ENCODE results near the gene TRAF3IP1.

The TRAF3IP1 gene

DNA sequence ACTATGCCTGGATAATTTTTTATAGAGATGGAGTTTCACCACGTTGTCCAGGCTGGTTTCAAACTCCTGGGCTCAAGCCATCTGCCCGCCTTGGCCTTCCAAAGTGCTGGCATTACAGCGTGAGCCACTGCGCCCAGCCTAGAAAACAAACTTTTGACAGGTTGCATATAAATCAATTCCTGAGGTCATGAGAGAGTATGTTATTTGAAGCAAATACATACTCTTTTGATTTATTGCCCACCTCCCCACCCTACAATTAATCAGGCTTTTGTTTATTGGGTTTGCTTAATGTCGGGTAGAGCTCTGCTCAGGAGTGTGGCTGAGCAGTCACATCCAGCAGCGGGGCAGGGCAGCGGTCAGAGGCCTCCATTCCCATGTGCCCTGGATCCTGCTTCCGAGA, 68.5 kb downstream of the TRAF3IP1 start:
- WGBS, 2 experiments = 90% methylated on average over 8 of the region's 8 CpGs
- H3K9me3 ChIP-seq (ENCODE audit: control insufficient read depth, low read length) = no peaks in the 10 kb centered on the region
- H3K27me3 ChIP-seq (ENCODE audit: control insufficient read depth, insufficient read depth, low read length, poor library complexity, severe bottlenecking) = no peaks in the 10 kb centered on the region
- H3K27ac ChIP-seq (ENCODE audit: insufficient read depth, low read depth, low read length, poor library complexity, severe bottlenecking) = no peak overlapping the region
- no peaks in the 10 kb centered on the region for H3K36me3 ChIP-seq (ENCODE audit: control insufficient read depth, insufficient read depth, low read length)
- H3K4me1 ChIP-seq (ENCODE audit: control insufficient read depth, insufficient read depth, low read length) = no peaks in the 10 kb centered on the region
- no peak overlapping the region for H3K4me3 ChIP-seq (ENCODE audit: insufficient read depth, low read depth, low read length)

DNA sequence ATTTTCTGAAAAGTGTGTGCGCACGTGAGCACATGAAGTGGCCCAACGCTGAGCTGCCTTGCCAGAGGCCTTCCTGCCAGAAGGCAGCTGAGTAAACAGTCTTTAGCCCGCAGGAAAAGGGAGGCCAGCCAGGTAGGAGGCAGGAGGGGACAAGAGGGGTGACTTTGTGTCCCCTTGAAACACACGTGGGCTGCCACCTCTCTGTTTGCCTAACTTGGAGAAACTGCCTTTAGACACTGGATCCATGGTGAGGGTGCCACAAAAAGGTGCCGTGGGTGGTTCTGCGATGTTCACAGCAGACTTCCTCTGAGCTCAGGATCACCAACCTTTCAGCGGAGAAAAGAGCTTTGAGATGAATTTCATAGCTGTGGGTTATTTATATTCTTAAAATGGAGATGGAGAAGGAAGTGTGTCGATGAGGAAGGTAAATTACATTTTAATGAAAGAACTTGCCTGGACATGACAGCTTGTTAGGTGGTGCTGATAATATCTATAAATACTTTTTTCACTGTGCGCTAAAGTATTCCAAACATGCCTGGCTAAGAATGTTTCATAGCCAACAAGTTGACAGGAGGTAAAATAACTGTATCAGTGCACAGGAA, 69.8 kb downstream of the TRAF3IP1 start:
- no peaks in the 10 kb centered on the region for H3K4me1 ChIP-seq (ENCODE audit: control insufficient read depth, insufficient read depth, low read length)
- H3K27ac ChIP-seq (ENCODE audit: insufficient read depth, low read depth, low read length, poor library complexity, severe bottlenecking) = no peak overlapping the region
- no peaks in the 10 kb centered on the region for H3K27me3 ChIP-seq (ENCODE audit: control insufficient read depth, insufficient read depth, low read length, poor library complexity, severe bottlenecking)
- H3K9me3 ChIP-seq (ENCODE audit: control insufficient read depth, low read length) = no peaks in the 10 kb centered on the region
- H3K4me3 ChIP-seq (ENCODE audit: insufficient read depth, low read depth, low read length) = no peak overlapping the region
- H3K36me3 ChIP-seq (ENCODE audit: control insufficient read depth, insufficient read depth, low read length) = no peaks in the 10 kb centered on the region
- WGBS, 2 experiments = 92 to 94% methylated on average over 10 of the region's 10 CpGs

DNA sequence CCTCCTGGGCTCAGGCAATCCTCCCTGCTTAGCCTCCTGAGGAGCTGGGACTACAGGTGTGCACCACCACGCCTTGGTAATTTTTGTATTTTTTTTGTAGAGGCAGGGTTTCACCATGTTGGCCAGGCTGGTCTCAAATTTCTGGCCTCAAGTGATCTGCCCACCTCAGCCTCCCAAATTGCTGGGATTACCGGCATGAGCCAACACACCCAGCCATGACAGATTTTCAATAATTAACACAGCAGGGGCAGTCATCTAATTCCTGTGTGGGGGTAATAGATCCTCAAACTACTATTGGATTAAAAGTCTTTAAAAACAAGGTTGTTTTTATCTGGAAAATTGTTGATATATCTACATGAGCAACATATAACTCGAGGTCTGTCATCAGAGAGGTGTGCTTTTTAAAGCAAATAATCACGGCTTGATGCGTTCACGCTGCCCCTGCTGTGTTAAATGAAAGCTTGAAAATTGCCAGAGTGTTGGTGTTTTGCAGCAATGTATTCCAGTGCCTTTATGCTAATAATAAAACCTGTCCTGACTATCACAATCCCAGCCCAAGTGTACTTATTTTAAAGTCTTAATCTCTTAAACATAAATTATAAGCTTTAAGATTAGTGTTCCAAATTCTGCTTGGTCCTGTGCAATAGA, 70.8 kb downstream of the TRAF3IP1 start:
- H3K27ac ChIP-seq (ENCODE audit: insufficient read depth, low read depth, low read length, poor library complexity, severe bottlenecking) = no peak overlapping the region
- no peaks in the 10 kb centered on the region for H3K36me3 ChIP-seq (ENCODE audit: control insufficient read depth, insufficient read depth, low read length)
- WGBS, 2 experiments = 90 to 94% methylated on average over 6 of the region's 6 CpGs
- H3K4me3 ChIP-seq (ENCODE audit: insufficient read depth, low read depth, low read length) = no peak overlapping the region
- H3K9me3 ChIP-seq (ENCODE audit: control insufficient read depth, low read length) = no peaks in the 10 kb centered on the region
- H3K27me3 ChIP-seq (ENCODE audit: control insufficient read depth, insufficient read depth, low read length, poor library complexity, severe bottlenecking) = no peaks in the 10 kb centered on the region
- no peaks in the 10 kb centered on the region for H3K4me1 ChIP-seq (ENCODE audit: control insufficient read depth, insufficient read depth, low read length)

DNA sequence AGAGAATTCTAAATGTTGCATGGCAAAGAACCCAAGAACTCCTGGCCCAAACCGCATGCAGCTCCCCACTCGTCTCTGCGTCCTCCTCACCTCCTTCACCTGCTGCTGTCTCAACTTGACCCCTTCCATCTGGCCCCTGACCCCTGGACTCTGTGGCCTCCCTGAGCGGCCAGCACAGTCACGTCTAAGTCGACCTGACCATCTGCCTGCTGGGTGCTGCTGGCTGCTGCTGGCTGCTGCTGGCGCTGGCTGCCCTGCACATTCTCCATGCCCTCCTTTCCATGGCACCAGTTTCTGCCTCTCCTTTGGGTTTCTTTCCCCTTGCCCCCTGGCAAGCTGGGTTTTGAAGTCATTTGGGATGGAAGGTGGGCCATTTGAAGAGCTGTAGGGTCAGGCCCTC, 76.3 kb downstream of the TRAF3IP1 start:
- WGBS, 2 experiments = 91 to 93% methylated on average over 7 of the region's 7 CpGs
- Histone ChIP-seq H3K4me1 (ENCODE audit: control insufficient read depth, insufficient read depth, low read length) (peaks cover 7% of the 10 kb centered on the region), H3K36me3 (ENCODE audit: control insufficient read depth, insufficient read depth, low read length) (no peaks in the 10 kb centered on the region), H3K27ac (ENCODE audit: insufficient read depth, low read depth, low read length, poor library complexity, severe bottlenecking) (peak overlapping the region; percentile 8), H3K27me3 (ENCODE audit: control insufficient read depth, insufficient read depth, low read length, poor library complexity, severe bottlenecking) (no peaks in the 10 kb centered on the region), H3K4me3 (ENCODE audit: insufficient read depth, low read depth, low read length) (no peak overlapping the region), H3K9me3 (ENCODE audit: control insufficient read depth, low read length) (no peaks in the 10 kb centered on the region)

DNA sequence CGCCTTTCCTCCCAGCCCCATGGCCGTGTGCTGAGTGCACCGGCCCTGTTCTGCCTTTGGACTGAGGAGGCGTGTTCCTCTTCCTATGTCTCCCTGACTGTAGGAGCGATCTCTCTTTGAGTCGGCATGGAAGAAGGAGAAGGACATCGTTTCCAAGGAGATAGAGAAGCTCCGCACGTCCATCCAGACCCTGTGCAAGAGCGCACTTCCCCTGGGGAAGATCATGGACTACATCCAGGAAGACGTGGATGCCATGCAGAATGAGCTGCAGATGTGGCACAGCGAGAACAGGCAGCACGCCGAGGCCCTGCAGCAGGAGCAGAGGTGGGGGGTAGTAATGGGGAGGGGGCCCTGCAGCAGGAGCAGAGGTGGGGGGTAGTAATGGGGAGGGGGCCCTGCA, 77.0 kb downstream of the TRAF3IP1 start:
- no peaks in the 10 kb centered on the region for H3K27me3 ChIP-seq (ENCODE audit: control insufficient read depth, insufficient read depth, low read length, poor library complexity, severe bottlenecking)
- H3K9me3 ChIP-seq (ENCODE audit: control insufficient read depth, low read length) = no peaks in the 10 kb centered on the region
- H3K36me3 ChIP-seq (ENCODE audit: control insufficient read depth, insufficient read depth, low read length) = no peaks in the 10 kb centered on the region
- H3K4me3 ChIP-seq (ENCODE audit: insufficient read depth, low read depth, low read length) = no peak overlapping the region
- WGBS, 2 experiments = 81 to 85% methylated on average over 14 of the region's 14 CpGs
- H3K27ac ChIP-seq (ENCODE audit: insufficient read depth, low read depth, low read length, poor library complexity, severe bottlenecking) = peak overlapping the region; percentile 8
- H3K4me1 ChIP-seq (ENCODE audit: control insufficient read depth, insufficient read depth, low read length) = peaks cover 7% of the 10 kb centered on the region

DNA sequence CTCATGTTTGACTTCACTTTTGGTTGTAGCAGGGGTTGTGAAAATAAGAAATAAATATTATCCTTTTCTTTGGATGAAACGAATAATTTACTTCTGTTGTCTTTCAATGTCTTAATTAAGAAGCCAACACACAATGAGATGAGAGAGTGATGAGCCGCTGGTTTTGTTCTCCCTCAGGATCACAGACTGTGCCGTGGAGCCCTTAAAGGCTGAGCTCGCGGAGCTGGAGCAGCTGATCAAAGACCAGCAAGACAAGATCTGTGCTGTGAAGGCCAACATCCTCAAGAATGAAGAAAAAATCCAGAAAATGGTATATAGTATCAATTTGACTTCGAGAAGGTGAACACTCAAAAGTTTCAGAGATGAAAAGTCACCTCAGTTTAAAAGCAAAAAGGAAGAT, 78.3 kb downstream of the TRAF3IP1 start:
- Histone ChIP-seq H3K9me3 (ENCODE audit: control insufficient read depth, low read length) (no peaks in the 10 kb centered on the region), H3K4me1 (ENCODE audit: control insufficient read depth, insufficient read depth, low read length) (peaks cover 7% of the 10 kb centered on the region), H3K4me3 (ENCODE audit: insufficient read depth, low read depth, low read length) (no peak overlapping the region), H3K36me3 (ENCODE audit: control insufficient read depth, insufficient read depth, low read length) (no peaks in the 10 kb centered on the region), H3K27ac (ENCODE audit: insufficient read depth, low read depth, low read length, poor library complexity, severe bottlenecking) (no peak overlapping the region), H3K27me3 (ENCODE audit: control insufficient read depth, insufficient read depth, low read length, poor library complexity, severe bottlenecking) (no peaks in the 10 kb centered on the region)
- 66 to 68% methylated on average over 5 to 6 of the region's 6 CpGs for WGBS, 2 experiments

DNA sequence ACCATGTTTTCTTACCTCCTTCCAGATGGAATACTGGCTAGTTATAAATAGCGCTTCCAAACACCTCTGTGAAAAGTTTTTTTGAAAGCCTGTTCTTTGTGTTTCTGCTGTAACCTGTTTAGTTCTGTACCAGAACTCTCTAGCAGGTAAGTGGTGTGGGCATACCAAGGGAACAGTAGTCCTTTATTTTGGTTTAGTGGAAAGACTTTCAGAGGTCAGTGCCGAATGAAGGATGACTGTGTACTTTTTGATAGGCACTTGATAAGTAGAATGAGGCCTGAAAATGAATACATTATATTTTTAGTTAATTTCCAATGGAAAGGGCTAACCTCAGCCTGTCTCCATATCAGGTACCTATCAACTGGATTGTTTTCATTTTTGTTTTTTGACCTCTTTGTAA, 78.8 kb downstream of the TRAF3IP1 start:
- H3K36me3 ChIP-seq (ENCODE audit: control insufficient read depth, insufficient read depth, low read length) = no peaks in the 10 kb centered on the region
- no peak overlapping the region for H3K27ac ChIP-seq (ENCODE audit: insufficient read depth, low read depth, low read length, poor library complexity, severe bottlenecking)
- peaks cover 7% of the 10 kb centered on the region for H3K4me1 ChIP-seq (ENCODE audit: control insufficient read depth, insufficient read depth, low read length)
- no peak overlapping the region for H3K4me3 ChIP-seq (ENCODE audit: insufficient read depth, low read depth, low read length)
- H3K9me3 ChIP-seq (ENCODE audit: control insufficient read depth, low read length) = no peaks in the 10 kb centered on the region
- 93 to 96% methylated on average over 2 of the region's 2 CpGs for WGBS, 2 experiments
- no peaks in the 10 kb centered on the region for H3K27me3 ChIP-seq (ENCODE audit: control insufficient read depth, insufficient read depth, low read length, poor library complexity, severe bottlenecking)

DNA sequence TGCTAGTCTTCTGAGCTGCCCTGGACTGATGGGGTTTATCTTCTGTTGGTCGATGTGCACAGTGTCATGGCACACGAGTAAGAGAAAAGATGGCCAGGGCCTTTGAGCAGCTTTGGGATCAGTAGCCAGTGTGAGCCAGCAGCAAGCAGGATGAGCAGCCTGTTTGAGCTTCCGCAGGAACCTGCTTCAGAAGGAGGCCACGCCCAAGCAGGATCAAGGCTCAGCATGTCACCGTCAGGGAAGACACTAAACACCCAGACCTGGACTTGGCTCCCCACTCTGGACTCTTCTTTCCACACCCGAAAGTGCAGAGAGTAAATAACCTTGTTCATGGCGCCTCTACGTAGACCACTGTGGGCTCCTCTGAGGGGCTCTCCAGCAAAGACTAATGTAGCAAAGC, 81.2 kb downstream of the TRAF3IP1 start:
- H3K36me3 ChIP-seq (ENCODE audit: control insufficient read depth, insufficient read depth, low read length) = no peaks in the 10 kb centered on the region
- WGBS, 2 experiments = 92 to 93% methylated on average over 8 of the region's 8 CpGs
- H3K4me3 ChIP-seq (ENCODE audit: insufficient read depth, low read depth, low read length) = no peak overlapping the region
- H3K27ac ChIP-seq (ENCODE audit: insufficient read depth, low read depth, low read length, poor library complexity, severe bottlenecking) = no peak overlapping the region
- H3K4me1 ChIP-seq (ENCODE audit: control insufficient read depth, insufficient read depth, low read length) = peaks cover 7% of the 10 kb centered on the region
- no peaks in the 10 kb centered on the region for H3K9me3 ChIP-seq (ENCODE audit: control insufficient read depth, low read length)
- H3K27me3 ChIP-seq (ENCODE audit: control insufficient read depth, insufficient read depth, low read length, poor library complexity, severe bottlenecking) = no peaks in the 10 kb centered on the region

DNA sequence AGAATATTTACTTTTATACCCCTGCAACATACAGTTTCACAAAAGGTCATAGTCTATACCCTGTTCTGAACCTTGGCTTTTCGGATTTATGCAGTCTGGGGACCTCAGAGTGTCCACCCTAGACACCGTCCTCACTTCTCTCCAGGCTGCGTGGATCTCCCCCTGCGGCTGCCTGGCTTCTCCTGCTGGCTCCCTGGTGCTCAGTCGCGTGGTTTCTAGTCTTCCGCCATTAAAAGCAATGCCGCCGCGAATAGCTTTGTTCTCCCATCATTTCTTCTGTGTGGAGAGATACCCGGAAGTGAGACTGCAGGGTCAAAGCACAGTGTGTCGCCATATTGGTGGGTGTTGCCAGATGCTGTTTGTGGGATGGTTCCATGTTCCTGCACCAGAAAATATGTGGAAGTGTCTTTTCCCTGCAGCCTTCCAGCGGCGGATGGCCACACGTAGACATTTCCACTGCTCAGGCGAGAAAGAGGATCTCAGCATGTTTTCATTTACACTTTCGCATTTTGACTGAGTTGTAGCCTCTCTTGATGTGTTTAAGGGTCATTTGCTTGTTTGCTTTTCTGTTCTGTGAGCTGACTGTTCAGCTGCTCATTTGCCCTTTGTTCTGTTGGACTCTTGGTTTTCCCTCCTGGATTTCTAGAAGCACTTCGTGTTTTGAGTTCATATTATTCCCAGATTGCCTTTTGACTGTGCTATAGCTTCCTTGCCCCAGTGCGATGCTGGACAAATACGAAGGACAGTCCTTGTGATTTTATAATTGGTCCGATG, 83.5 kb downstream of the TRAF3IP1 start:
- Histone ChIP-seq H3K36me3 (ENCODE audit: control insufficient read depth, insufficient read depth, low read length) (no peaks in the 10 kb centered on the region), H3K4me3 (ENCODE audit: insufficient read depth, low read depth, low read length) (no peak overlapping the region), H3K9me3 (ENCODE audit: control insufficient read depth, low read length) (no peaks in the 10 kb centered on the region), H3K4me1 (ENCODE audit: control insufficient read depth, insufficient read depth, low read length) (no peaks in the 10 kb centered on the region), H3K27me3 (ENCODE audit: control insufficient read depth, insufficient read depth, low read length, poor library complexity, severe bottlenecking) (no peaks in the 10 kb centered on the region), H3K27ac (ENCODE audit: insufficient read depth, low read depth, low read length, poor library complexity, severe bottlenecking) (no peak overlapping the region)
- WGBS, 2 experiments = 92 to 93% methylated on average over 21 of the region's 21 CpGs

DNA sequence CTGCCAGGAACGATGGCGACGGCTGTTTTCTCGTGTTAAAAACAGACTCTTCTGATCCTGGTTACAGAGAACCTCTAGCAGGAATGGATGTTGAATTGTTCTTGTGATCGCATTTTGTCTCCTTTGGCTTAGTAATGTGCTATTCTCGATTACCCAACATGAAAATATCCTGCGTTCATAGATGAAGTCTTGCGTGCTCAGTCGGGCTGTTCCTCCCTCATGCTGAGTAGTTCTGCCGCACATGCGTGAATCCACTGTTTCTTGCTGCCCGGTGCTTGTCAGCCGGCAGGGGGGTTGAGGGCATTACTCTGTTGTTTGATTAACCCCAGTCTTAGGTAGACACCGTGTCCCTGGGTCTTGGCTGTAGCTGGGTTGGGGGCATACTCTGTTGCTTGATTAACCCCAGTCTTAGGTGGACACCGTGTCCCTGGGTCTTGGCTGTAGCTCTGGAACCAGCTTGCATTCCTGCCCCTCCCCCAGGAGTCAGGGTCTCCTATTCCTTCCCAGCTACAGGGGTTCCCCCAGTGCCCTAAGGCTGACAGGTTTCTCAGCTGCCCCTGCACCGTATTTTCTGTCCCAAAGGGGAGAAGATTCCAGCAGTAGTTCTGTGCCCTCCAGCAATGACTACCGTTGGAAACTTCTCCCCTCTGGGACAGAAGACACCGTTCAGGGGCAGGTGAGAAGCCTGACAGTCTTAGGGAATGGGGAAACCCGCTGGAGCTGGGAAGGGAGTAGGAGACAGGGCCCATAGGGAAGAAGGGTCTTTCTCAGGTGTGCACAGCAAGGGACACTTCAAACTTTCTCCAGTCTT, 84.3 kb downstream of the TRAF3IP1 start:
- Histone ChIP-seq H3K36me3 (ENCODE audit: control insufficient read depth, insufficient read depth, low read length) (no peaks in the 10 kb centered on the region), H3K27ac (ENCODE audit: insufficient read depth, low read depth, low read length, poor library complexity, severe bottlenecking) (no peak overlapping the region)
- WGBS, 2 experiments = 84 to 87% methylated on average over 19 of the region's 19 CpGs

More for the DNA sequence above, 84.3 kb downstream of the TRAF3IP1 start:
- H3K27me3 ChIP-seq (ENCODE audit: control insufficient read depth, insufficient read depth, low read length, poor library complexity, severe bottlenecking) = no peaks in the 10 kb centered on the region
- no peaks in the 10 kb centered on the region for H3K9me3 ChIP-seq (ENCODE audit: control insufficient read depth, low read length)
- no peaks in the 10 kb centered on the region for H3K4me1 ChIP-seq (ENCODE audit: control insufficient read depth, insufficient read depth, low read length)
- no peak overlapping the region for H3K4me3 ChIP-seq (ENCODE audit: insufficient read depth, low read depth, low read length)

All from ectodermal cell (in vitro differentiated cells).